GM13977 (cell line): Measurements from ENCODE around the gene CTIF.

Experiments
- DNase-seq: peaks from one replicate; pipeline ENCODE4 v3.0.0; 2012; ENCODE audit warnings: low spot score
- CTCF ChIP-seq: IDR thresholded peaks from 2 replicates; pipeline ENCODE4 v1.5.1; 2012; ENCODE audit warnings: mild to moderate bottlenecking, control low read depth; ENCODE audit not compliant: insufficient read depth; ENCODE audit errors: extremely low read depth, missing control alignments
- in situ Hi-C: fragments of 300-500 bp; cut with MboI; formaldehyde crosslinking; loops from one replicate; pipeline ENCODE4 v1.12.0; 2022; ENCODE audit warnings: low sequenced_read_pairs, low pct_unique_long_range_greater_than_20kb, mixed read lengths, inconsistent platforms; ENCODE audit not compliant: unreplicated experiment

The CTIF gene

GRCh38 chr18:48876590-48876989, 337.8 kb downstream of the CTIF start:
- in situ Hi-C loops: no loop called here
- no peak for TF ChIP-seq CTCF
- no peak for DNase-seq

- no peak for TF ChIP-seq CTCF
- in situ Hi-C loops: no loop called here
- DNase-seq: no peak
Measured at GRCh38 chr18:48877941-48878340, 339.1 kb downstream of the CTIF start.

- no peak for TF ChIP-seq CTCF
- in situ Hi-C loops: no loop called here
- no peak for DNase-seq
Measured at GRCh38 chr18:48878471-48878870, 339.6 kb downstream of the CTIF start.

GRCh38 chr18:48879008-48879431, 340.2 kb downstream of the CTIF start:
- TF ChIP-seq CTCF: no peak
- DNase-seq: no peak
- in situ Hi-C loops: no loop called here

- in situ Hi-C loops: no loop called here
- no peak for TF ChIP-seq CTCF
- DNase-seq: no peak
Measured at GRCh38 chr18:48880931-48881330, 342.1 kb downstream of the CTIF start.

GRCh38 chr18:48882379-48882778, 343.5 kb downstream of the CTIF start:
- in situ Hi-C loops: no loop called here
- DNase-seq: no peak
- no peak for TF ChIP-seq CTCF

GRCh38 chr18:48884306-48884705, 345.5 kb downstream of the CTIF start:
- in situ Hi-C loops: no loop called here
- DNase-seq: no peak
- no peak for TF ChIP-seq CTCF
